HG03575 (cell line): ENCODE results near the gene ATP13A3.

ENCODE experiments used
- ATAC-seq: cut with Tn5 transposase; IDR thresholded peaks from one replicate; pipeline ENCODE4 v1.9.1; 2021; ENCODE audit not compliant: unreplicated experiment, insufficient number of reproducible peaks, low FRiP score; ENCODE audit errors: extremely low read depth

ATP13A3 gene

DNA sequence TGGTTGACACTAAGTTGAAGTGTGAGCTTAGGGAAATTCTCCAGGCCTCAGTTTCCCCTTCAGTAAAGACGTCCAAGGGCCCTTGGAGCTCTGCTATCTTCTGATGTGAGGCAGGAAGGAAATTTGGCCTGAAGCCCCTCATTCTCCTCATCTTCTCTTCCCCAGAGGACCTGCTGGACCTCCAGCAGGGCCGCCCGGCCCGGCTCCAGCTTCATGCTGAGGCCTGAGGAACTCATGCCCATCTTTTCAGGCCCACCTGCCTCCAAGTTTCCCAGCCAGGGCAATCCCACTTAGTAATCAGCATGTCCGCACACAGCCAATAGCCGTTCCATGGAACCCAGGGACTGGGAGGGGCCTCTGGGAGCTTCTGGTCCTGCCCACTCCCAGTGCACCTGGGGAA is 121.3 kb downstream of the ATP13A3 start:
- ATAC-seq: no peak

DNA sequence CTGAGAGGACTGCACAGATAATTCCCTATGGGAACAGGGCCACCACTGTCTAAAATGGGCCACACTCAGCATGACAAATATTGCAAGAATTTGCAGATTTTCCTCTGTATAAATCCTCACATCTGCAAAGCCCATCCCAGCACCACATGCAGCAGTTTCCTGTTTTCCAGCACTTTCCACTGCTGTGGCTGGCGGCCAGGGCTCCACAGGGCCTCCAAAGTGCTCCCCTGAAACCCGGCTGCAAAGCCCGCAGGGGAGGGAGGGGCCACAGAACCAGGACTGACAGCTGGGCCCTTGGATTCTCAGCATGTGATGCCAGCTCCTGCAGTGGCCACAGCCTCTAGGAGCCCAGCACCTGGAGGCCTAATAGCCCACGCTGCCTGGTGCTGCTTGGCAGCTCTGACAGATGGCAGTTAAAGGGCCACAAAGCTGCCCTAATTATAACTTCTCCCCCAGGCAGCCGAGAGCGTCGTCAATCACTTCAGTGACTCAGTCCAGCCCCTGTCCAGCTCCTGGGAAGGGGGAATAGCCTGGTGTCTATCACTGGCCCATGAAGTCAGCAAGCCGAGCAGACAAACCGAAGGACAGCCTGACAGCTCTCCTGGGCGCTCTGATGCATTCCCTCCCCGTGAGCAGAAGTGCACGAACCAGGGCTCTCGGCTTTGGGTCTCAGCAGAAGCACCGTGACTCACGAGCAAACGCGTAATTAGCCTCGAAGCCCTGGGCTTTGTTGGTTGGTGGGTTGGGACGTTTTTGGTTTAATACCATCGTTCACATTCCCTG is 122.0 kb downstream of the ATP13A3 start:
- ATAC-seq: no peak

GRCh38 chr3:194364314-194364651 is 122.5 kb downstream of the ATP13A3 start:
- no peak for ATAC-seq

DNA sequence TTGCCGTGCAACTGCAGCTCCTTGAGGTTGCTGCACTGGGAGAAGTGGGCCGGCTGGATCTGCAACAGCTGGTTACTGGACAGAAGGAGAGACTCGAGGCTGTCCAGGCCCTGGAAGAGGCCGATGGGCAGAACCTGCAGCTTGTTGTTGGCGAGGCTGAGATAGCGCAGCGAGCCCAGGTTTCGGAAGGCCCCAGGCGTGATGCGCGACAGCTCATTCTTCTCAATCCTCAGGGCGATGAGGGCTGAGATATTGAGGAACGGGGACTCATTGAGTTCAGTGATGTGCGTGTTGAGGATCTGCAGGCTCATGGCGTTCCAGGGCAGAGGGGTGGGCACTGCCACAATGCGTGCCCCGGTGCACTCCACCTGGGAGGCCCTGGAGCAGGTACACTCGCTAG is 126.2 kb downstream of the ATP13A3 start:
- ATAC-seq: no peak

- ATAC-seq: no peak
Observed at GRCh38 chr3:194357681-194358080, 129.1 kb downstream of the ATP13A3 start.

GRCh38 chr3:194355379-194355778 is 131.4 kb downstream of the ATP13A3 start:
- no peak for ATAC-seq

GRCh38 chr3:194354315-194354714 is 132.5 kb downstream of the ATP13A3 start:
- ATAC-seq: no peak
